Activated T-helper 1 cell treated with Interleukin-2 at 50 U/mL for 16 hours (primary cell): ENCODE measurements around the gene HIVEP2.

Experiments
- DNase-seq: peaks from one replicate; pipeline ENCODE4 v3.0.0-alpha.2; 2020; ENCODE audit warnings: low read depth

The HIVEP2 gene

DNA sequence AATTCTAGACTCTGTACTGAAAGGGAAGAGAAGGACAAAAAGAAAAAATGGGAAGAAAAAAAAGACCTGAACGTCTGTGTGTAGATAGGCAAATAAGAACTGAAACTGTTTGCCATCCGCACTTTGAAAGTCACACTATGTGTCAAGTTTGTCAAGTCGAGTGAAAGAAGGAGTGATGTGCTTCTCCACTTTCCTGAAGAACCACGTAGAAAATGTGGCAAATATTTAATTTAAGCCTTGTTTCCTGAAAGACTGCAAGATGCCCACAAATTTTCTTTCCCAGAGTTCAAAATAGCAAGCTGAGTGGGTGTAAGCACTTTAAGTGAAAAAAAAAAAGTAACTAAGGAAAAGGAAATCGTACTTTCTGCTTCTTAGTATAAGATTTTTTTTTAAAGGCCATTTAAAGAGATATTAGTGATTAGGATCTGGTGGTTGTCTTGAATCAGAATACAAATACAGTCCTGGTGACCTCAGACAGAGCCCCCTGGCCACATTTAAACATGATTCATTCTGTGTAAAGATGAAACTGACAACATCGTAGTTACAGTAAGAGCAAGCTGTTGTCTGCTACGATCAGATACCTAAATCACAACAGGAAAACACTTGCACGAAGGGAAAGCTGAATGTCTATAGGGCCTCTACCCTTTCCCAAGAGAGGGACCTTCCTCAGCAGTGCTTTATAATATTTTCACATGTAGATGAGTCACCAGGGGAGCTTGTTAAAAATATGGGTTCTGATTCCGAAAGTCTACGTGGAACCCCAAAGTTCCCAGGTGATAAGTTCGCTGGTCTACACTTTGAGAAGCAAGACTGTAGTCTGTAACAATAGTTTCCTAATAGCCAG lies 102.3 kb downstream of the HIVEP2 start:
- no peak for DNase-seq

DNA sequence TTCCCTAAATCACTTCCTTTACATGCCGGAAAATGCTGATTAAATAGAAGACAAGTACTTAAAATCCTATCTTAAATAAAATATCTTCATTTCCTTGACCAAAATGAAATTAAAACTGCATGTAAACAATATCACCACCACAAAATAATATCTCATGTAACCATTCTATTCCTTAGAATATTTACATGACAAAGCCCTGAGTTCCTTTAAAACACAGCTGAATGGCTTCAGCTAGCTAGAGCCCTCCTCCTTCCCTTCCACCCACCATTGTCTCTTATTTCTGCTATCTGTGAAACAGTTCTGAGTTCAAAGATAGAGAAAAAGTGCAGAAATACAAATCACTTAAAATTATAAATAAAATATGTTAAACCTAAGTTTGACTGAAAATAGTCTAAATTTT lies 103.1 kb downstream of the HIVEP2 start:
- DNase-seq, result no peak

DNA sequence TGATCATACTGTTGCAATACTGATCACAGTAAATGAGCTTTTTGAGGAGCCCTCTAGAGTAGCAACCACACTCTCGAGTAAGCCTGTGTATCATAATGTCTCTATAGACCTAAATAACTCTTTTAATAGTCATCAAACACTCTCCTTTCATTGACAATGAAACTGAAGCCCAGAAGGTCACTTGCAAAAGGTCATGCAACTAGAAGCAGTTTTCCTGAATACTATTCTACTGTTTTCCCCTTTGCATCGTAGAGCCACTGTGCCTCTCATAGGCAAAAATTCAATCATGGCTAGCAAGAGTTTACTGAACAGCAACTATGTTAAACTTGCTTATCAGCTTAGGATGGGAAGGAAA lies 105.3 kb downstream of the HIVEP2 start:
- no peak for DNase-seq

DNA sequence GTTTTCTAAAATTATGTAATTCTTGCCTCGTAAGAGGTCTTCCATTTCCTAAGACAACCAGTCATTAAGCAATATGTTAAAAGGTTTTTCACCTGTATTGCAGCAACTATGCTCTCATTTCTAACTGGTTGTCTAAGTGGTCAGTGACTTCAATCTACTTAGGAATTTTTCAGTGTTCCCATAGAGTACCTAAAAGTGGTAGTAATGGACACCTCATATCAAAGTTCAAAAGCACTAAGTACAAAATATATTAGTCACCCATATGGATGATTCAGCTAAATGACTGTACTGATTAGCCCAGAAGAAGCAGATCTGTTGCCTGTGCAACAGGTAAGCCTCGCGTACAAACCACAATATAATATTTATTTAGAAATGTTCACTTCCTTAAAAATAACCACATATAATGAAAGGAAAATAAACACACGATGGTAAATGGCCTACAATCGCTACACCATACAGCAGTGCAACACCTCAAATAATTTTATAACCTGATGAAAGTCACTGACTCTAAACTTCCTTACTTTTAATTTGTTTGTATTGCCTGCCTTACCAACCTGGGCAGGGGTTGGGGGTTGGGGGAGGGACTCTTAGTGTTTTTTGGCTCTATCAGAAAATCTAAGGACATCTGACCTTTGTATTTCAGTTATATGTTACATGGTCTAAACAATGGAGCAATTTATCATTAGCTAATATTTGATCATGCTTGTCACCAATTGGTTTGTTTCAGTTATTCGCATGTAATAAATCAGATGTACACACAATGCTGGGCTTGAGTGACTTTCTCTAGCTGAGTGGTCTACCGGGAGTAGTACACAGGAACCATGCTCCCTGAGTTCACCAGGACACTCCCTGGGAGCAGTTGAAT lies 105.9 kb downstream of the HIVEP2 start:
- no peak for DNase-seq

DNA sequence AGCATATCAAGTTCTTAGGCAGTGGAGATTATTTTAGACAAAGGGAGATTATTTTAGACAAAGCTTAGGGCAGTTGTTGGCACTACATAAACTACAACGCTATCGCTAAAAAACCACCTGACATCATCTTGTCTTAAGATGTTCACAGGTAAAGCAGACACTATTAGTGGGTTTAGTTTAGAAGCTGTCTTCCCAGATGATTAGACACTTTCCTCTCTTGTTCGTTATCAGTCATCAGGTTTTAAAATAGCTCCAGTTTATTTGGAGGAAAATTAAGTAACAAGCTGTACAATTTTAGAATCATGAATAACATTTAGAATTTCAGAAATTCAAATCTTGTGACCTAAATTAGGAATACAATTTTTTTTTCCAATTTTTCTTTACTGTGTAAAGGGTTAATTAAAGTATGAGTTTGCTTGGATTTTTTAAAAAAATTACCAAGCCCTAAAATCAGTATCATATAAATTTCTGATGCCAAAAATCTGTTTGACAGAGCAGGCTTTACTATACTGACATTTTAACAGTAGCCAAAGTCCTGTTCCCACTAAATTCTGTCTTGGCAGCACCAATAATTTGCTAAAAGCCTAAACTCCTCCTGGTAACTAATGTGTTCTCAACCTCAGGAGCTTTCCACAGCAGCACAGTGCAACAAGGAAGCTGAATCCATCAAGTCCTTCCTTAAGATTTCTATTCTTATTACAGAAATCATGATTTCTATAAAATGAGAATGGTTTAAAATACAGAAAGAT lies 109.0 kb downstream of the HIVEP2 start:
- no peak for DNase-seq

DNA sequence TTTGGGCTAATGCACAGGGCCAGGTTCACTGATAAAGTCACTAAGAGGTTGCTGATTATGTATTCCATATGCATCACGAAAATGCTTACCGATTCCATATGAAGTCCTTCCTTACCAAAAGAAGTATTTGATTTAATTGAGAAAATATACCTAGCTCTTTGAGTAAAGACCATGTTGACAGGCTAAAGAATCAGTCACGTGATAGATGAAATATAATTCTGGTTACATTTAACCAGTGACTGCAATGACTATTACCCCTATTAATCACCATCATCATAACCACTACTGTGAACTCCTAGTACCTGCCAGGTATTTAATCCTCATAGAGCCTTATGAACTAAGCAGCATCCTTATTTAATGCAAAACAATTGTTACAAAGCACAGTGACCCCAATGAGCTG lies 110.1 kb downstream of the HIVEP2 start:
- DNase-seq, result no peak

DNA sequence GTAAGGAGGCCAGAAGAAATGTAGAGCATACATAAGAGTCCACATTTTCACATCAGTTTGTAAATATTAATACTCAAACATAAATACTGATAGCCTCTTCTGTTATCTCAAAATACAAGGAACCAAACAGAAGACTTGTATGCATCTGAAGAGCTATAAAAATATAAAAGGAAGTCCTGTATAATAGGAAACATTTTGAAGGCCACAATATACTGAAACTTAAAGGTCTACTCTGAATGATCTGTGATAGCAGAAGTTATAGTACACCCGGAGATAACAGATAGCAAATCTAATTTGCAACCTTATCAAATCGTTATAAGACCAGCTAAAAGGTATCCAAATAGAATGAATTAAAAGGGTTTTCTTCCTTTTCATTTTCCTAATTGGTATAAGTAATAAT lies 111.2 kb downstream of the HIVEP2 start:
- DNase-seq, result no peak

DNA sequence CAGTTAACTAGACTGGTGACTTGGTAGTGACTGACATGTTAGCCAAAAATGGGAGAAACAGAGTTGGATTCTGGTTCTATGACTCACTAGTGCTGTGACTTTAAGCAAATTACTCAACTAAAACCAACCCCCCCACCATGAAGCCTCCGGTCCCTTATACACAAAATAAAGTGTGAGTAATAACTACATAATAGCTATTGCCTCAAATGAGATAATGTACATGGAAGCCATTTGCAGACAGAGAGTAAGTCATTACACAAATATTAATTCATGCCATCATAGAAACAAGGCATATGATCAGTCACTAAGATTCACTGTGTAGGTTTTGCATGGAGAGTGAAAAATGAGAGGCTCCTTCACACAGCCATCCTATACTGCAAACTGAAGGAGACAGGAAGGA lies 111.9 kb downstream of the HIVEP2 start:
- no peak for DNase-seq

DNA sequence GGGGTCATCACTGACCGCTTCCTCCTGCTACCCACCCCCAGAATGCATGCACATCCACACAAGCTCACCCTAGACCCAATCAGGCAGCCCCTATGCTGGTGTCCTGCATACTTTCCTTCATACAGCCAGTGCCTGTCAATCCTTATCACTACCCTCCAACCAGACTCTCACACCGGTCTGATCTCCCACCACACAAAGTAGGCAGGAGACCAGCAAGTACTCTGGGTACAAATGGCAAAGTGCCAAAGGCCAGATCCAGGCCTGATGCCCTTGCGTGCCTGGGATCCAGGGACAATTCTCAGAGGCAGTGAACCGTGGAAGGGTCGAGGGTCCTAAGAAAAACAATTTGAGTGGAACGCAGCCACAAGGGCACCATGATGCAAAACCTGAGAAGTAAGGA lies 114.2 kb downstream of the HIVEP2 start:
- DNase-seq, result no peak

DNA sequence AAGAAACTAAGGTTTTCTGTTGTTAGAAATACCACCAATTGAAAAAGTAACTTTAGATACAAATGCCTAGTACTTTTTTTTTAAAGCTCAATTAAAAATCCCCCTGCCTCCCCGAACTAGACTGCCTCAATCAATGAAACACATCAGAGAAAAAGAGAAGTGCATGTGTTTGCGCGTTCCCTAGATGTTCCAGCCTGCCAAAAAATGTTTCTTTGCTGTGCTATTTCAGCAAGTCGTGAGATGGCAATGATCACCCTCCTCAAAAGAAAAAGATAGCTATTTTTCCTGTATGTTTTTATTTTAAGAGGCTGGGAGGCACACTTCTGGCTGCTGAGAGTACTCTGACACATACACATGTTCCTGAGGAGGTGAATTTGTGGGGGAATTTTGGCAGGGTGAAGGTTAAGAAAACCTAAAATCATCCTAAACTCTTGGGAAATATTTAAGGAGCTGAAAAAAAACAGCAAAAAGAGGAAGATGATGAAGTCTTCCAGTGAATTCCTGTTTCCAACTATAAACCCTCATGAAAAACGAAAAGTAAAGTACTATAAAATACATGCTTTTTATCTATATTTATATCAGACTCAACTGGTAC lies 114.8 kb downstream of the HIVEP2 start:
- no peak for DNase-seq

DNA sequence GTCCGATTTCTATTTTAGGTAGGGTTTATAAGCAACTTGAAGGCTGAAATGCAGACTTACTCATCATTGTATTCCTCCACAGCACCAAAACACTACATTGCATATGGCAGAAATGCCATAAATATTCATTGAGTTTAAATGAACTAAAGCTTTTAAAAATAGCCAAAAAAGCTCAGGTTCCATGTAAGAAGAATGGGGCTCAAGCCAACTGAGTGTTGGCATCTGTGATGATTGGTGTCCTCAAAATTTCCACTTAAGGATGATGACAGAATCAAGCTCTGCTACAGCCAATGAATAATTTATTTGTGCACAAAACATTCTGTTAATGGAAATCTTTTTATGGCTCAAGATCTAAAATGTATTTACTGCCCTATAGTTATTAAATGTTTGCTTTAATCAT lies 115.4 kb downstream of the HIVEP2 start:
- no peak for DNase-seq

DNA sequence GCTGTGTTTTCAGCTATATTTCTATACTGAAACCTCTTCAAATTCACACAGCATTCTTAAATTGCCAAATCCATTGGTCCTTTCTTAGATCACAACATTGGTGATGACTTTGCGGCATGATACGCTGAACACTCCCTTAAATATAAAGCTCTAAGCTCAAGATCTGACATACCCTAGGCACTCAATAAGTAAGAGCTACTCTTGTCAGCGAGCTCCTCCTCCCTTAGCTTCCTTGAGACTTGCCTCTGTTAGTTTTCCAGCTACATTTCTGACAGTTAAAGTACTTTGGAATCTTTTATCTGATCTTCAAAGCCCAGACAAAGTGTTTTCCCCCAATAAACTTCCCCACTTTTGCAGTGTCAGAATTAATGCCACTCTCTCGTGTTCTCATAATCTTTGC lies 117.0 kb downstream of the HIVEP2 start:
- DNase-seq, result no peak

DNA sequence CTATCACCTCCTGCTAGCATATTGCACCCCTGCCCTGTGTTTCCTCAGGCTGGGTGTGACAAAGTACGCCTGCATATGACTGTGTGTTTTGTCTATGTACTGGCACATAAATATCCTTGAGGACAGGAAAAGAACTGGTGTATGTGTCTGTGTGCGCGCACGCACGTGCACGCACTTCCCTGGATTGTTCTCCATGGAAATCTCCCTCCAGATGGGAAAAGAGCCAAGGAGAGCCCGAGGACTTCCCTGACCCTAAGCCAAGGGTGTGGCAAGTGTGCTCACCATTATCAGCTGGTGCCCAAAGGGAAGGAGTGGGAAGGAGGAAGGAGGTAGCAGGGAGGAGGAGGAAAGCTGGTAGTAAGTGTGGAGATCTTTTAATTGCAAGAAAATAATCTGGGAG lies 117.6 kb downstream of the HIVEP2 start:
- DNase-seq, result no peak

DNA sequence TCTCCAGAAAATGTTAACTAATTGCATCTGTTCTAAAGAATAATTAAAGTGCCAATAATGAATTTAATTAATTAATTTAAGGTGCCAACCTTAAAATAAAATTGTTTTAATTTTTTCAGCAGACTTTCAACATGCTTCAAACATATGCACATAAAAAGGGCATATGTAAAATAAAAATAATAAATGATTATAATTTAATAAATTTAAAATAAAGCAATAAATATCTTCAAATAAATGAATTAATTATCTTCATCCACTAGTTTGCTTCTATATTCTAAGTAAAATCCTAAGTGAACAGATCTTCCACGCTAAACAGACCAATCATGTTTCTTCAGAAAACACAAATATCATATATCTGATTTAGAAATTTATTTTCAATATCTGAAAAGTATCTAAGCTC lies 119.2 kb downstream of the HIVEP2 start:
- no peak for DNase-seq

DNA sequence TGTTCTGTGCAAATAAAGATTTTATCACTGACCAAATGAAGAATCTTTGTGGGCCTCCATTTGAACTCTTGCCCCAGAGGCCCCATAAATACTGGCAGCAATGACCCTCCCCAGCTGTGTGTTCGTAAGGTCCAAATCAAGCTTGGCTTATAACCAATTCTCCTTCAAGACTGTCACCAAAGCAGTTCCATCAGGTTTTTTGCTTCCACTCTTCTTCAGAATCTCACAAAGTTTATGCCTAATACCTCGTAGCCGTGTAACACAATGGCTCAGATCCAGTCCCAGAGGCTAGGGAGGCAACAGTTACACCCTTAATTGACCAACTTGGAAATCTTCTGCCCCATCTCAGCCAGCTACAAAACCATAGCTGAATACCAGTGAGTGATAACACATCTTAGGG lies 120.5 kb downstream of the HIVEP2 start:
- DNase-seq, result no peak

DNA sequence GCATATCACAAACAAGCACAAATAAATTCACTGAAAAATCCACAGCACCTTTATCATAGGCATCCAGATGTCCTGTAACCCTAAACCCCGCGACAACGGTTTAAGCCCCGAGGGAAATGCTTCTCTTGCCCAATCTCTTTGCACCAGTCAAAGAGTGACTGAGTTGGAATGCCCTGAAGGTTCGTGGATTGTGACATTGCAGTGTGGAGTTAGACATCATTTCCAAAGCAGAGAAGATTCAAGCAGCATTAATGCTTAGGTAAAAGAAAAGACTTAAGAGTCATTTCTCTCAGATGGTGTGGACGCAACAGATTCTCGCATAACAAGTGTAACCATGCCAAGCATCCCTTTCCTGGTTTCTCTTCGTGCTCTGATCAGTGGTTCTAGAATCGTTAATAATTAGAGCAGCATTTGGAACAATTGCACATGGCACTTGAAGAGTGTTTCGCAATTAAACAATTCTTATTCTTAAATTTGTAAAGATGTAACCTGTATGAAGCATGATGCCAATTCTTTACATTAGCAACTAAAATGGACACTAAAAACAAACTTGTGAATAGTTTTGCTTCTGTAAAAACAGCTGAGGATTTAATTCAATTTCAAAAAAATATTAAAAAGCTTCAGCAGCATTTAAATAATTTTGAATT lies 121.6 kb downstream of the HIVEP2 start:
- no peak for DNase-seq

DNA sequence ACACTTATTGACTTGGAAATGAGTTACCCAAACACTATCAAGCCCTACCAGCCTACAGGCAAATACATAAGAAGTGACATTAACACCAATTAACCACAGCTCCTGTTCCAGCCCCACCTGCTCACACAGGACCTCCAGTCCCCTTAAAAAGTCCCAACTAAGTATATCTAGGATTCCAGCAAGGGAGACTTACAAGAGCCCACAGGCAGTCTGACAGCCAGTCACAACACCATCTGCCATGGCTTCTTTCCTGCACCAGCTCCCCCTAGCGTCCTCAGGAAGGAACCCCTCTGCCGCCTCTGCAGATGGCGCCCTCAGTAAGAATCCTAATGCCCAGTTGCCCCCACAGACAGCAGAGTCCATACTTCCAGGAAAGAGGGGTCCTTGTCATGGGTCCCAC lies 122.1 kb downstream of the HIVEP2 start:
- DNase-seq, result no peak

DNA sequence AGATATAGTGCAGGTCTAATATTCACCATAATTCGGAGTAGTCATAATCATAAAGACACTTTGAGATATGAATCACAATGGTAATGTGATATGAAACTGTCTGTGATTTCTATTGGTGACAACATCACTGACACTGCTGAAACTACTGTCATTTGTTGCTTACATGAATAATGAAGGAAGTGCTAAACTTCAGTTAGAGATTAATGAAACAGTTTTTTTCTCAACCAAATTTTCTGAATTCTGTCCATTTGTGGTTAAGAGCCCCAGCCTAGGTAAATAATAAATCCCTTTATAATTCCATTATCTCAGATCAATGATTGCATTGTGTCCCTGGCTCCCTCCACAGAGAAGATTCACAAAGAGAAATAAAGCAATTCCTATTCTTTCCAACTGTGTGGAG lies 122.6 kb downstream of the HIVEP2 start:
- DNase-seq, result no peak

DNA sequence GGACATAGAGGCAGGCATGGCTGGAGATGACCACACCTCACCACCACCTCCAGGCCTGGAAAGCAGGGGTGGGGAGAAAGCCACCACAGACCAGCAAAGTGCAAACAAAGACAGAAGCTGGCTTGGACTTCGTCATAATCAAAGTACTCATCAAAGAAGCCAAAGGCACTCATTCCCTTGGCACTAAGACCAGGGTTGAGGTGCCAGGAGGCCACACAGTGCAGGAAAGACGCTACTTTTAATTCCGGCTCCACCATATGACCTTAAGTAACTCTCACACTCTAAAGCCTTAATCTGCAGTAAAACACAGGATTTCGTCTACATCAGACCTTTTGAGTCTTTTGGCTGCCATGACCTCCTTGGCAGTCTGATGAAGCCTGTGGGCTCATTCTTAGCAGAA lies 123.1 kb downstream of the HIVEP2 start:
- DNase-seq, result no peak

DNA sequence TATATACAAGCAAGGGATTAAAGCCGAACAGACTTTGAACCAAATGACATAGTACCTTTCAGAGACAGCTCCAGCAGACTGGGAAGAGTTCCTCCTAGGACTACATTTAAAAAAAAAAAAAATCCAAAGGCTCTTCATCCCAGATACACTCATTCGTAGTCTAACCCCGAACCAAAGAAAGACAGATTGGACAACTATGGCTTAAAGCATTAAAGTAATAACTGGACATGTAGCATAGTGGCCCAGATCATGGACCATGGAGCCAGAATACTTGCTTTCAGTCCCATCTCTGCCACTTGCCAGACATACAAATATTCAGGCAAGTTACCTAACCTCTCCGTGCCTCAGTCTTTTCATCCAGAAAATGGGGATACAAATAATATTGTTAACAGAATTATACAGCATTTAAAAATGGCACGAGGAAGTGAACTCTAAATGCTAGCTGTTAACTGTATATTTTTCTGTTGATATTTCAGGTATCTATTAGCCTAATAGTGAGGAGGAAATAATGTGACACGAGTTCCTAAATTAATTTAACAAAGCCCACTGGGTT lies 123.7 kb downstream of the HIVEP2 start:
- no peak for DNase-seq

DNA sequence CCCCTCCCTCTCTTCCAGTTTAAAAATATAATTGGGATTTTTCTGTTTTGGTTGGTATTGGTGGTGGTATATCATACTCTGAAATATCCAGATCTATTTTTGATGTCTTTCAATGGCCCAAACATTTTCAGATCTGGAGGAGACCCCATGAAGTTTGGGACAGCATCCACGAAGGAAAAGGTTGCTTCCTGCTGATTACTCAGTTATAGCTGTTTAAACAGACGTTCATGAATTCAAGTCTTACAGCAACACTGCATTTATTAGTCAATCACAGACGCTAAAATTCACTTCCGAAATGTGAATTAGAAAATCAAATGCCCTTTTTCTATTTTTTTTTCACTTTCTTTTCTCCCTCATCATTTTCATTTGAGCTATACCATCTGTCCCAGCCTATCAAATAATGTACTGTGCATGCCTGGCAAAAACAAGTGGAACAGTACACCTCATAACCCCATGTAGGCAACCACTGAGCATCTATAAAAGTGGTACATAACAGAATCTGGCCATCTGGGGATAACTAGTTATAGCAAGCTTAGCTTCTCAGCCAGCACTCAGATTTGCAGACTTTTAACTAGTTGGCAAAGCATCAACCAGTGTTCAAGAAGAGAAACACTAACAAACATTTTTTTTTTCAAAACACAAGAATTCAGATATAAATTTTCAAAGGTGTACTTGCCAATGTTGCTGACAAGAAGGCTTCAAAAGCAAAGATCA lies 124.5 kb downstream of the HIVEP2 start:
- no peak for DNase-seq
